HG03159 (cell line): ENCODE results near the gene MAST4.

Source experiments
- ATAC-seq: cut with Tn5 transposase; IDR thresholded peaks from one replicate; pipeline ENCODE4 v1.9.1; 2021; ENCODE audit warnings: mild to moderate bottlenecking, moderate library complexity; ENCODE audit not compliant: unreplicated experiment

MAST4 gene

DNA sequence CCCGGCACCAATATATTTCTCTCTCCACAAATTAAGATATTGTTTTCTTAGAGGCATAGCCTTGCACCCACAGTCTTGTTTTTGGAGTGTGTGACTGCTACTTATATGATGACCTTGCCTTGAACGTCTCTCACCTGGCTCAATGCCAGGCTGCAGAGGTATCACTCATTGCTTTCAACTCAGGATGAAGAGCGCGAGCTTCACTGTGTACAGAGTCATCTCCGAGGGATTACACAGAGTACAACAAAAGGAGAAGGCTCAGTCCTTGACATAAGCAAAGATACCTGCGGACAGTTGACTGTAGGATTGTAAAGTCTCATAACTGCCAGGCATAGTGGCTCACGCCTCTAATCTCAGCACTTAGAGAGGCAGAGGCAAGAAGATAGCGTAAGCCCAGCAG, 546.6 kb downstream of the MAST4 start:
- no peak for ATAC-seq

DNA sequence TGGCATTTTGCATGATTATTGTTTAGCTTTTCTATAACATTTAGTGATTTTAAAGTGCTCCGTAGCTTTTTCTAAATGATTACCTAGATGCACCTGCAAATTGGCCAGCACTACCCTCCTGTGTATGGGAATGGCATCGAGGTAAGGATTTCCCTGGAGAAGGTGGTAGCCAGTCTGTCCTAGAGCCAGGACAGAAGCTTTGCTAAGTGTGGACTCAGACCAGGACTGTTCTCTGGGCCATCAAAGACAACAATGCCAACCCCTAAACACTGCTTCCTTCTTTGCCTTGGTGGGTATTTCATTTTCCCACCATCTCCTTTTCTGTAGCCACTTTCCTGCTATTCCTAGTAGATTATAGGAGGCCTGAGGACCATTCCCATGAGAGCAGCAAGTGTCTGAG, 547.4 kb downstream of the MAST4 start:
- no peak for ATAC-seq

DNA sequence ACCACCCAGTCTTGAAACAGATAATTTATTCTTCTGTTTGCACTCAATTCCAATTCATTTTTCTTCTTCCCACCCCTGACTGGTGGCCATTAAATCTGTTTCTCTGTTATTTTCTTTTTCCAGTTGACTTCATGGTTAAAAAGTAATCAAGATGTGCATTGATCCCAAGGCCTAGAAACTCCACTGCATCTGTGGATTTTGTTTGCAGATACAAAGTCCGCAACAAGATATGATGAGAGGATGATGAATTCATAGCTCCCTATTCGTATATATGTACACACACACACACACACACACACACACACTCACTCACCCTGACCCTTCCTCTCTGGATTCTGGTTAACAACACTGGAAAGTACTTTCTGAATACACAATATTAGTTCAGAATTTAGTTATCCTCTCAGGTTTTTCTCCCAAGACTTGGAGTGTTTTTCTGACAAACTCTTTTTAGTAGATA, 548.0 kb downstream of the MAST4 start:
- ATAC-seq = no peak

DNA sequence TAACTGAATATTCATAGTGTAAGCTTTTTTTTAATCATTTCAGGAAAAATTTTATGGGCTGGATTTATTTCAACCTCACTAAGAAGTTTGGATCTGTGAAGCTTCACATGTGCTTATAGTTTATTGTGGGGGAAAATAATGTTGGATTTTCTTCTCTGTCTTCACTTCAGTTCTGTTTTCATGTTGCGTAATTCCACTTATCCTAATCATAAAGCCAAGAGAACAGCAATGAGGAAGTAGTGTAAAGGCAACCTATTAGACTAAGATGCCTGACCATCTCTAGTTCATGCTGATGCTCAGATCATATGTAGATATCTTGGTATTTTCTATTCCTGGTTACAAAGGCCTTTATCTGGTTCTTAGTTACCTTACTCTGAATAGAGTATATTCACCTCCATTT, 550.4 kb downstream of the MAST4 start:
- ATAC-seq = no peak

DNA sequence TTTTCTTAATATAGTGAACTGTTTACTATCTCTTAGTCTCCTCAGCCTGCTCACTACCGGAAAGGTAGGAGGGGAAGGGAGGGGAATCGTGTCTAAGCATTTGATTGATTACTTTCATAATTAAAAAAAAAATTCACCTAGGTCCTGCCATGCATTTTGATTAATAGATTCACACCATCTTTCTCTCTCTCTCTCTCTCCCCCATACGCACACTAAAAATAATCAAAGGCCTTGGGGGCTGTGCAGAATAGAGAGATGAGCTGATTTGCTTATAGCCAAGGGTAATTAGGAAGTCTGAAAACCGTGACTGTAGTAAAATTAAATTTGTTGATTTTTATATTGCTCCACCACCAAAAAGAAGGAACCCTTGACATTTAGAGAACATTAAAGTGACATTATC, 550.8 kb downstream of the MAST4 start:
- no peak for ATAC-seq

DNA sequence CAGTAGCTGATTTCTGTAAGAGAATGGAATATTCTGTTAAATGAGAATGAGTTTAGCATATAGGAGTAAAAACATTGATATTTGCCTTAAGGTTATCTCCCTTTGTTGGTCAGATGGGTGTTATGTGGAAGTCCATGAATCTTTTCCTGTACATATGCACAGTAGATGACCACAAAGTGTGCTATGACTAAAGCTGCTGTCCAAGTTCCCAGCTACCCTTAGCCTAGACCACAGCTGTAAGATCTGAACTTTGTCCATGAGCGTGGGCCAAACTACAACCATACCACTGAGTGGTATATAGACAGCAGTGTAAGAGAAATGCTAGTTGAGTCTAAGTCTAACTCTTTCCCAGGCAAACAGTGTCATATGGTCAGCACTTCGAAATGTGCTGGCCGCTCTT, 551.6 kb downstream of the MAST4 start:
- no peak for ATAC-seq

DNA sequence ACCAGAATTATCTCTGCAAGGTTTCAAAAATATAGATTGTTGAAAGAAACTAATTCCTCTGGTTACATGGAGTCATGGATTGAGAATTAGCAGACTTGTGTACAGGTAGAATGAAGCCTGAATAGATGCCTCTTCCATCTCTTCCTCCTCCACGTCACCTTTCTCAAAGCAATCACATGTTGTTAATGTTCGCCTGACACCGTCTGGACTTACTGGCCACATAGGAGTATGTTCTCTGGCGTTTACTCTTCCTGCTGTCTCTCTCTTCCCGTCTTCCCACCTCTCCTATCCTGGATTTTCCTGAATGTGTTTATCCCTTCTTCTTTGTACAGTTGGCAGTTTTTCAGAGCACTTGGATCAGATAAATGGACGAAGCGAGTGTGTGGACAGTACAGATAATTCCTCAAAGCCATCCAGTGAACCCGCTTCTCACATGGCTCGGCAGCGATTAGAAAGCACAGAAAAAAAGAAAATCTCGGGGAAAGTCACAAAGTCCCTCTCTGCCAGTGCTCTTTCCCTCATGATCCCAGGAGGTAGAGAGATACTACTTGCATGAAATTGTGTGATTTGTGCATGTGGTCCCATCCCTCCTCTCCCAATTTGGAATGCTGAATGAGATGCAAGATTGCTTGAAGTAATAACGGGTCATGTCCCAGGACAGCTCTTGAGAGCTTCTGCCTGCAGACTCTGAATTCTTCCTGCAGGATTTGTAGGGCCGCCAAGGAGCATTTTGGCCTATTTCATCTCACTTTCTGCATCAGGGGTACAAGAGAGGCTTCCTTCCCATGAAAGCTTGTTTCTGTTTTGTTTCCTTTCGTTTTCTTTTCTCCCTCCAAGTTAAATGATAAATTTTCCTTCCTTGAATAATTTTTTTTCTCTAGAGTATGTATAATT, 553.1 kb downstream of the MAST4 start:
- ATAC-seq = no peak

DNA sequence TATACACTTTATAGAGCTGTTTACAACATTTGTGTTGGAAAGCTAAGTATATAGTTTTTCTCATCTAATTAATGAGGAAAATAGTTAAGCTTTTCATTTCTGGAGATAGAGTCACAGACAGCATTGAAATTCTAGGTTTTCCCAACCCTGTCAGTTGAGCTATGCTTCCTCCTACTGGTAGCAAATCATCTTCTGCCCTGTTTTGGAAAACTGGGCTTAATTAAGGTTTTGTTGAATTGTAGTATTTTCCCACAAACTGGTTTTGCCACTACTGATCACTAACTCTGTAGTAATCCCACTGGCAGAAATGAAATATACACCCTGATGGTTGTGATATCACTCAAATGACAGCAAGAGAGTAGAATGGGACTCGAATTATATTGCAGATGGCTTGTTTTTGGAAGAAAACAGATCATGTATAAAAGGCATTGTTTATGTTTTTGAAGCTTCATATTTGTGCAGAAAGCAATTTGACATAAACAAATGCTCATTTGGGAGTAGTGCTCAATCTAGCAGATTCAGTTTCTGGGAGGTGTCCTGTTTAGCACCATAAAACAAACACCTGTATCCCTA, 553.8 kb downstream of the MAST4 start:
- ATAC-seq = no peak

DNA sequence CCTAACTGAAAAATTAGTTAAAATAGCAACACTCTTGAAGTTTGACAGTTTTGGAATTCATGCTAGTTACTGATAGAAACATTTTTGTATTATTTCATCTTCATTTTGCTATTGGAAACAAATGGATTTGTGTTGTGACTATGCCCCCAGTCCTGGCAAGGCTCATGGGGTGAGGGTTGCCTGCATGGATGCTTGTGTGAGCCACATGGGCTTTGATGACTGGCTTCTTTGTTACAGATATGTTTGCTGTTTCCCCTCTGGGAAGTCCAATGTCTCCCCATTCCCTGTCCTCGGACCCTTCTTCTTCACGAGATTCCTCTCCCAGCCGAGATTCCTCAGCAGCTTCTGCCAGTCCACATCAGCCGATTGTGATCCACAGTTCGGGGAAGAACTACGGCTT, 556.2 kb downstream of the MAST4 start:
- ATAC-seq = no peak

DNA sequence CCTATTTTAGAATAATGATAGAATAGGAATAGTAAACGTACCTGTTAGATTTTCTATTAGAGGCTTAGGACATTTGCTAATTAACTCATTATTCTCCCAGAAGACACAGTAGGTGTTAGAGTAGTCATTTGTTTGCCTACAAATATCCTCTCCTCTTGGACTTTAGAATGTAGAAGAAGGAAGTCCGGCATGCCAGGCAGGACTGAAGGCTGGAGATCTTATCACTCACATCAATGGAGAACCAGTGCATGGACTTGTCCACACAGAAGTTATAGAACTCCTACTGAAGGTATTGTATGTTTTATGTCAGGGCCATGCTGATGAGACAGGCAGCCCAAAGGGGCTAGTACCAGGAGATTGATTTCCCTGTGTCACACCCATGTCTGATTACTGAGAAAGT, 557.1 kb downstream of the MAST4 start:
- no peak for ATAC-seq

DNA sequence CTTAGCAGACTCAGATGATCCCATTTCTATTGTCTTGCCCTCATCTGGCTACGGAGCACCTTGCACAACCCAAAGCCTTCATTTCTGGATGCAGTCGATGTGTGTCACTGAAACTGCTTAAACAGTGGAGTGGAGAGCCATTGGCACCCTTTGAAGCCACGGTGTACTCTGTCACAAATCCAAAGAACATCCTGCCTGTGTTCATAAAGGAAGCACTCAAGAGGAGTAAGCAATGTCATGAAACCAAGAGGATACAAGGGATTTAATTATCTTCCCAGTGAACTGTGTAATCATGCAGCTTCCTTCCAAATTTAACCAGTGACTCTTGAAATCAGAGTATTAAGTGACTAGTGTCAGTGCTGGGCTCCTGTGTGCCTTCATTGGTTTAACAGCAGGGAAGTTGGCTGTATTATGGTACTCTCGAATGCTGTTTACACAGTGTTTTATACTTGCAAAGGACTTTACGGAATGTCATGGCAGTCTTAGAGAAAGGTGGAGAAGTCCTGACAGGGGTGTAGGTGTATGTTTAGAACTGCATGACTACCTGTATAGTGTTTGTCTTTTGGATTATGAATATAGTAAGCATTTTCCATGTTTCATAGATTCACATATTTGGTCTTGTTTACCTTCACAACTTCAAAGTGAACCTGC, 558.5 kb downstream of the MAST4 start:
- no peak for ATAC-seq

DNA sequence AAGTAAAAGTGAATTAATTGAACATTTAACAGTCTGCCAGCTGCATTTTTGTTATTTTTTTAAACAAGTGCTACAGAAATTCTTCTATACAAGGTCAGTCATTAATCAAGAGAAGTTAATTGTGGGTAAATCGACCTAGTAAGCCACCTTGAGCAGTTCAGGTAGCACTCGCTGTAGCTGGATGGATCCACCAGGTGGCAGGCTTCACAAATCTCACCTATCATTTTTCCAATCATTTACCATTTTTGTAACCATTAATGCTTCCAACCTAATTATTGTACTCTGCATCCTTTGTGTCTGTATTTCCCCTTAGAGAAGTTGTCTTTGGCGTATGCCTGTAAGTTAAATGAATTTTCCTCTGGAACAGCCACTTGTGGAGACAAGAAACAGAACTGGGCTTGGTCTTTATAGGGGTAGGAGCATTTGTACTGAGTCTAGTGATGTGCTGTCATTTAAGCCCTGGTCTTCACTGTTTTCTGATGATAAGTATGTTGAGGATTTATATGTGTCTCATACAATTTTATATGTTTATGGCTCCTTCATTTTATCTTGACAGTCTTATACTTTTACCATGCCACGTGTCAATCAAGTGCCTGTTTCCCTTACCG, 560.9 kb downstream of the MAST4 start:
- ATAC-seq = peak; percentile 64

DNA sequence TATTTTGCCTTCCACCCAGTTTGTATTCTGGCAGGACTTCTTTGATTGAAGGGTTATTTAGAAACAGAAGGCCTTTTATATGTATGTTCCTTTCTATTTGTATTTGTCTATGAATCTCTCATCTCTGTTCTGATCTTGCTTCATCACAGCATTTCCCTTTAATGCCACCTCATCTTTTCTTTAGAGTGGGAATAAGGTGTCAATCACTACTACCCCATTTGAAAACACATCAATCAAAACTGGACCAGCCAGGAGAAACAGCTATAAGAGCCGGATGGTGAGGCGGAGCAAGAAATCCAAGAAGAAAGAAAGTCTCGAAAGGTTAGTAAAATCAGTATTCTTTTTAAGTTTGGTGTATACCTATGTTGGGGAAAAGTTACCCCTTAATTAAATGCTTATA, 564.1 kb downstream of the MAST4 start:
- no peak for ATAC-seq

DNA sequence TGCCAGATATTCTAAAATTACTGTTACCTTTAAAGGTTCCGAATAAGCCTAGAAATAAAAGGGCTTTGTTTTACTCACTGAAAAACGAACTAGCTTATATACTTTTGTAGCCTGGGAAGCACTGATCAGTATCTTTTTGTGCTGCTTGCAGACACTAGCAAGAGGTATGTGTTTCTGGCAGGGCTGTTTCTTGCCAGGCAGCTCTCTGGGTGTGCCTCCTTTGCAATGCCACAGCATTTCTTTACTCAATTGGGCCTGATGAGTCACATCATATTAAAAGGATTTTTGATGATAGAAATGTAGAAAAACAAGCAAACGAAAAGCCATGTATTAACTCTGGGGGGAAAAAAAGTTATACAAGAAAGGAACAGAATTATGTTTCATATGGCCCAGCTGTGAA, 564.8 kb downstream of the MAST4 start:
- ATAC-seq = no peak

DNA sequence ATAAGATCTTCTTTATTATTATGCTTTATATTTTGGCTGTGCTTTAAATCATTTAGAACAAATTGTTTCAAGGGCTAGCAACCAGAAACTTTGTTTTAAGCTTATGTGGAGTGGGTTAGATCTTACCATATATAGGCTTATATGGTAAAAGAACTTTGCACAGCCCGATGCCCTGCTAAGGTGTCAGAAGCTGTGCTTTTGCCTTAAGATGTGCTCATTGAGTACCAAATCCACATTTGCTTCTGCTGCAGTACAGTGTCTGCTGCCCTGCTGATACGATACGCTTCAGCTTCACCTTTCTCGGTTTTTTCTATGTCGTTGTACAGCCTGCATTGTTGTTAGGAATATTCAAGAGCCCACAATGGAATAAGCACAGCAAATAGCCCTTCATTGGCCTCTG, 565.6 kb downstream of the MAST4 start:
- ATAC-seq = no peak

DNA sequence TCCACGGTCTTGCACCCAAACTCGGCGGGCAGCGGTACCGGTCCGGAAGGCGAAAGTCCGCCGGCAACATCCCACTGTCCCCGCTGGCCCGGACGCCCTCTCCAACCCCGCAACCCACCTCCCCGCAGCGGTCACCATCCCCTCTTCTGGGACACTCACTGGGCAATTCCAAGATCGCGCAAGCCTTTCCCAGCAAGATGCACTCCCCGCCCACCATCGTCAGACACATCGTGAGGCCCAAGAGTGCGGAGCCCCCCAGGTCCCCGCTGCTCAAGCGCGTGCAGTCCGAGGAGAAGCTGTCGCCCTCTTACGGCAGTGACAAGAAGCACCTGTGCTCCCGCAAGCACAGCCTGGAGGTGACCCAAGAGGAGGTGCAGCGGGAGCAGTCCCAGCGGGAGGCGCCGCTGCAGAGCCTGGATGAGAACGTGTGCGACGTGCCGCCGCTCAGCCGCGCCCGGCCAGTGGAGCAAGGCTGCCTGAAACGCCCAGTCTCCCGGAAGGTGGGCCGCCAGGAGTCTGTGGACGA, 567.1 kb downstream of the MAST4 start:
- ATAC-seq = no peak

DNA sequence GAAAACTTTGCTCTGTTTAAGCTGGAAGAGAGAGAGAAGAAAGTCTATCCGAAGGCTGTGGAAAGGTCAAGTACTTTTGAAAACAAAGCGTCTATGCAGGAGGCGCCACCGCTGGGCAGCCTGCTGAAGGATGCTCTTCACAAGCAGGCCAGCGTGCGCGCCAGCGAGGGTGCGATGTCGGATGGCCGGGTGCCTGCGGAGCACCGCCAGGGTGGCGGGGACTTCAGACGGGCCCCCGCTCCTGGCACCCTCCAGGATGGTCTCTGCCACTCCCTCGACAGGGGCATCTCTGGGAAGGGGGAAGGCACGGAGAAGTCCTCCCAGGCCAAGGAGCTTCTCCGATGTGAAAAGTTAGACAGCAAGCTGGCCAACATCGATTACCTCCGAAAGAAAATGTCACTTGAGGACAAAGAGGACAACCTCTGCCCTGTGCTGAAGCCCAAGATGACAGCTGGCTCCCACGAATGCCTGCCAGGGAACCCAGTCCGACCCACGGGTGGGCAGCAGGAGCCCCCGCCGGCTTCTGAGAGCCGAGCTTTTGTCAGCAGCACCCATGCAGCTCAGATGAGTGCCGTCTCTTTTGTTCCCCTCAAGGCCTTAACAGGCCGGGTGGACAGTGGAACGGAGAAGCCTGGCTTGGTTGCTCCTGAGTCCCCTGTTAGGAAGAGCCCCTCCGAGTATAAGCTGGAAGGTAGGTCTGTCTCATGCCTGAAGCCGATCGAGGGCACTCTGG, 567.8 kb downstream of the MAST4 start:
- ATAC-seq = no peak

DNA sequence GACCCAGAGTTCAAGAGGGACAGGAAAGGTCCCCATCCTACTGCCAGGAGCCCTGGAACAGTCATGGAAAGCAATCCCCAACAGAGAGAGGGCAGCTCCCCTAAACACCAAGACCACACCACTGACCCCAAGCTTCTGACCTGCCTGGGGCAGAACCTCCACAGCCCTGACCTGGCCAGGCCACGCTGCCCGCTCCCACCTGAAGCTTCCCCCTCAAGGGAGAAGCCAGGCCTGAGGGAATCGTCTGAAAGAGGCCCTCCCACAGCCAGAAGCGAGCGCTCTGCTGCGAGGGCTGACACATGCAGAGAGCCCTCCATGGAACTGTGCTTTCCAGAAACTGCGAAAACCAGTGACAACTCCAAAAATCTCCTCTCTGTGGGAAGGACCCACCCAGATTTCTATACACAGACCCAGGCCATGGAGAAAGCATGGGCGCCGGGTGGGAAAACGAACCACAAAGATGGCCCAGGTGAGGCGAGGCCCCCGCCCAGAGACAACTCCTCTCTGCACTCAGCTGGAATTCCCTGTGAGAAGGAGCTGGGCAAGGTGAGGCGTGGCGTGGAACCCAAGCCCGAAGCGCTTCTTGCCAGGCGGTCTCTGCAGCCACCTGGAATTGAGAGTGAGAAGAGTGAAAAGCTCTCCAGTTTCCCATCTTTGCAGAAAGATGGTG, 568.8 kb downstream of the MAST4 start:
- ATAC-seq = no peak

DNA sequence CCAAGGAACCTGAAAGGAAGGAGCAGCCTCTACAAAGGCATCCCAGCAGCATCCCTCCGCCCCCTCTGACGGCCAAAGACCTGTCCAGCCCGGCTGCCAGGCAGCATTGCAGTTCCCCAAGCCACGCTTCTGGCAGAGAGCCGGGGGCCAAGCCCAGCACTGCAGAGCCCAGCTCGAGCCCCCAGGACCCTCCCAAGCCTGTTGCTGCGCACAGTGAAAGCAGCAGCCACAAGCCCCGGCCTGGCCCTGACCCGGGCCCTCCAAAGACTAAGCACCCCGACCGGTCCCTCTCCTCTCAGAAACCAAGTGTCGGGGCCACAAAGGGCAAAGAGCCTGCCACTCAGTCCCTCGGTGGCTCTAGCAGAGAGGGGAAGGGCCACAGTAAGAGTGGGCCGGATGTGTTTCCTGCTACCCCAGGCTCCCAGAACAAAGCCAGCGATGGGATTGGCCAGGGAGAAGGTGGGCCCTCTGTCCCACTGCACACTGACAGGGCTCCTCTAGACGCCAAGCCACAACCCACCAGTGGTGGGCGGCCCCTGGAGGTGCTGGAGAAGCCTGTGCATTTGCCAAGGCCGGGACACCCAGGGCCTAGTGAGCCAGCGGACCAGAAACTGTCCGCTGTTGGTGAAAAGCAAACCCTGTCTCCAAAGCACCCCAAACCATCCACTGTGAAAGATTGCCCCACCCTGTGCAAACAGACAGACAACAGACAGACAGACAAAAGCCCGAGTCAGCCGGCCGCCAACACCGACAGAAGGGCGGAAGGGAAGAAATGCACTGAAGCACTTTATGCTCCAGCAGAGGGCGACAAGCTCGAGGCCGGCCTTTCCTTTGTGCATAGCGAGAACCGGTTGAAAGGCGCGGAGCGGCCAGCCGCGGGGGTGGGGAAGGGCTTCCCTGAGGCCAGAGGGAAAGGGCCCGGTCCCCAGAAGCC, 569.6 kb downstream of the MAST4 start:
- ATAC-seq = peak; percentile 91
